ENCODE data around the gene NPAS3.

The NPAS3 gene

GRCh38 chr14:33017016-33017415 lies 78.3 kb downstream of the NPAS3 start:
- no peak for DNase-seq

- no peak for DNase-seq
Observed at GRCh38 chr14:33019346-33019745, 80.7 kb downstream of the NPAS3 start.

- DNase-seq, result no peak
Observed at GRCh38 chr14:33026850-33027430, 88.3 kb downstream of the NPAS3 start.

- no peak for DNase-seq
Observed at GRCh38 chr14:33029511-33029910, 90.8 kb downstream of the NPAS3 start.

- DNase-seq, result no peak
Observed at GRCh38 chr14:33030386-33030785, 91.7 kb downstream of the NPAS3 start.

GRCh38 chr14:33035416-33036194 lies 96.9 kb downstream of the NPAS3 start:
- DNase-seq, result no peak

- DNase-seq, result no peak
Observed at GRCh38 chr14:33039311-33039710, 100.6 kb downstream of the NPAS3 start.

GRCh38 chr14:33040372-33041140 lies 101.9 kb downstream of the NPAS3 start:
- no peak for DNase-seq

- no peak for DNase-seq
Observed at GRCh38 chr14:33042591-33042990, 103.9 kb downstream of the NPAS3 start.

GRCh38 chr14:33045760-33046159 lies 107.1 kb downstream of the NPAS3 start:
- DNase-seq, result no peak

- no peak for DNase-seq
Observed at GRCh38 chr14:33052943-33053342, 114.3 kb downstream of the NPAS3 start.

GRCh38 chr14:33056213-33056612 lies 117.5 kb downstream of the NPAS3 start:
- DNase-seq, result no peak

GRCh38 chr14:33057585-33057984 lies 118.9 kb downstream of the NPAS3 start:
- DNase-seq, result no peak

GRCh38 chr14:33061667-33062325 lies 123.1 kb downstream of the NPAS3 start:
- DNase-seq, result no peak

- DNase-seq, result no peak
Observed at GRCh38 chr14:33062476-33062875, 123.8 kb downstream of the NPAS3 start.

- no peak for DNase-seq
Observed at GRCh38 chr14:33062881-33063280, 124.2 kb downstream of the NPAS3 start.

- no peak for DNase-seq
Observed at GRCh38 chr14:33063521-33063920, 124.8 kb downstream of the NPAS3 start.

- no peak for DNase-seq
Observed at GRCh38 chr14:33065634-33066033, 127.0 kb downstream of the NPAS3 start.

GRCh38 chr14:33068040-33068439 lies 129.4 kb downstream of the NPAS3 start:
- no peak for DNase-seq

GRCh38 chr14:33068626-33069025 lies 129.9 kb downstream of the NPAS3 start:
- no peak for DNase-seq

- DNase-seq, result no peak
Observed at GRCh38 chr14:33070475-33070874, 131.8 kb downstream of the NPAS3 start.

- DNase-seq, result no peak
Observed at GRCh38 chr14:33073023-33073422, 134.3 kb downstream of the NPAS3 start.

- DNase-seq, result no peak
Observed at GRCh38 chr14:33081259-33081658, 142.6 kb downstream of the NPAS3 start.
